OCI-LY1 (cell line): Measurements from ENCODE around the gene SORCS3.

ENCODE experiments used
- H2AFZ ChIP-seq: fragments of 200-600 bp; sonication (generic), shearing (Covaris generic); 2 replicates; pipeline ENCODE4 v1.6.0; 2014; ENCODE audit warnings: antibody characterized with exemption, mild to moderate bottlenecking, low read length
- H3F3A ChIP-seq: fragments of 200-600 bp; sonication (generic), shearing (Covaris generic); 2 replicates; pipeline ENCODE4 v1.6.0; 2014; ENCODE audit warnings: mild to moderate bottlenecking, antibody characterized with exemption, low read length, moderate library complexity; ENCODE audit not compliant: insufficient read depth
- H3K27ac ChIP-seq: fragments of 200-600 bp; sonication (generic); 2 replicates; pipeline ENCODE4 v1.5.1; 2014; ENCODE audit warnings: low read length, mixed run types, mild to moderate bottlenecking, low read depth; ENCODE audit not compliant: poor library complexity, severe bottlenecking
- H3K27me3 ChIP-seq: fragments of 200-600 bp; sonication (generic); 2 replicates; pipeline ENCODE4 v1.6.0; 2014; ENCODE audit warnings: antibody characterized with exemption, mild to moderate bottlenecking, low read length, moderate library complexity; ENCODE audit not compliant: insufficient read depth
- H3K36me3 ChIP-seq: fragments of 200-600 bp; sonication (generic); 2 replicates; pipeline ENCODE4 v1.6.1; 2014; ENCODE audit warnings: mild to moderate bottlenecking, antibody characterized with exemption, low read length, moderate library complexity, mixed read lengths; ENCODE audit not compliant: insufficient read depth
- H3K4me1 ChIP-seq: fragments of 200-600 bp; sonication (generic); 2 replicates; pipeline ENCODE4 v1.5.1; 2014; ENCODE audit warnings: mild to moderate bottlenecking, low read length, moderate library complexity; ENCODE audit not compliant: insufficient read depth, severe bottlenecking
- H3K4me2 ChIP-seq: fragments of 200-600 bp; sonication (generic), shearing (Covaris generic); 2 replicates; pipeline ENCODE4 v1.6.1; 2014; ENCODE audit warnings: low read length
- H3K4me3 ChIP-seq: fragments of 200-600 bp; sonication (generic); 2 replicates; pipeline ENCODE4 v1.5.1; 2014; ENCODE audit warnings: low read length, low read depth, mild to moderate bottlenecking, mixed read lengths; ENCODE audit not compliant: poor library complexity, severe bottlenecking
- H3K79me2 ChIP-seq: fragments of 200-600 bp; shearing (Covaris generic); 2 replicates; pipeline ENCODE4 v1.6.1; 2016; ENCODE audit warnings: mixed run types, low read length, mixed read lengths; ENCODE audit not compliant: insufficient read depth
- H3K9ac ChIP-seq: fragments of 200-600 bp; sonication (generic), shearing (Covaris generic); 2 replicates; pipeline ENCODE4 v1.6.1; 2014; ENCODE audit warnings: mild to moderate bottlenecking, low read length, mixed read lengths
- H3K9me2 ChIP-seq: fragments of 200-600 bp; sonication (generic), shearing (Covaris generic); 2 replicates; pipeline ENCODE4 v1.6.1; 2014; ENCODE audit warnings: low read depth, mild to moderate bottlenecking, low read length, mixed read lengths
- H3K9me3 ChIP-seq: fragments of 200-600 bp; shearing (Covaris generic); 2 replicates; pipeline ENCODE4 v1.6.1; 2014; ENCODE audit warnings: low read length, mixed read lengths
- H4K20me1 ChIP-seq: fragments of 200-600 bp; sonication (generic), shearing (Covaris generic); 2 replicates; pipeline ENCODE4 v1.6.0; 2016; ENCODE audit warnings: mild to moderate bottlenecking, low read length; ENCODE audit not compliant: insufficient read depth
- CTCF ChIP-seq: fragments of 200-600 bp; sonication (generic), shearing (Covaris generic); IDR thresholded peaks from 2 replicates; pipeline ENCODE4 v1.5.1; 2017; ENCODE audit warnings: mild to moderate bottlenecking, antibody characterized with exemption, low read length, moderate library complexity, mixed read lengths
- EZH2 ChIP-seq: fragments of 200-600 bp; sonication (generic), shearing (Covaris generic); IDR thresholded peaks from 2 replicates; pipeline ENCODE4 v1.8.0; 2017; ENCODE audit warnings: borderline replicate concordance, mixed run types, mild to moderate bottlenecking, antibody characterized with exemption, low read length, moderate library complexity, mixed read lengths

Gene SORCS3

GRCh38 chr10:105094048-105094447 lies 453.0 kb downstream of the SORCS3 start:
- no peak overlapping the region for H2AFZ ChIP-seq
- no peaks in the 10 kb centered on the region for H3K36me3 ChIP-seq
- no peaks in the 10 kb centered on the region for H3K27me3 ChIP-seq
- no peaks in the 10 kb centered on the region for H4K20me1 ChIP-seq
- H3K4me1 ChIP-seq: no peaks in the 10 kb centered on the region
- H3K4me2 ChIP-seq: no peak overlapping the region
- no peak overlapping the region for H3K9ac ChIP-seq
- no peaks in the 10 kb centered on the region for H3K79me2 ChIP-seq
- H3K9me3 ChIP-seq: no peaks in the 10 kb centered on the region
- no peaks in the 10 kb centered on the region for H3F3A ChIP-seq
- no peaks in the 10 kb centered on the region for H3K9me2 ChIP-seq
- H3K27ac ChIP-seq: no peak overlapping the region
- no peak for TF ChIP-seq CTCF
- no peak for TF ChIP-seq EZH2
- H3K4me3 ChIP-seq: no peak overlapping the region

GRCh38 chr10:105096316-105096715 lies 455.2 kb downstream of the SORCS3 start:
- no peak overlapping the region for H3K9ac ChIP-seq
- no peak for TF ChIP-seq EZH2
- TF ChIP-seq CTCF: no peak
- H3K27ac ChIP-seq: no peak overlapping the region
- no peaks in the 10 kb centered on the region for H3K36me3 ChIP-seq
- H3K4me1 ChIP-seq: no peaks in the 10 kb centered on the region
- no peaks in the 10 kb centered on the region for H3K9me2 ChIP-seq
- H2AFZ ChIP-seq: no peak overlapping the region
- no peak overlapping the region for H3K4me3 ChIP-seq
- H3K27me3 ChIP-seq: no peaks in the 10 kb centered on the region
- no peaks in the 10 kb centered on the region for H3F3A ChIP-seq
- H4K20me1 ChIP-seq: no peaks in the 10 kb centered on the region
- no peaks in the 10 kb centered on the region for H3K9me3 ChIP-seq
- H3K4me2 ChIP-seq: no peak overlapping the region
- H3K79me2 ChIP-seq: no peaks in the 10 kb centered on the region

- Histone ChIP-seq H3K9me2 (no peaks in the 10 kb centered on the region), H4K20me1 (no peaks in the 10 kb centered on the region), H3K36me3 (no peaks in the 10 kb centered on the region), H3F3A (no peaks in the 10 kb centered on the region), H3K4me1 (no peaks in the 10 kb centered on the region), H3K27me3 (no peaks in the 10 kb centered on the region), H3K9ac (no peak overlapping the region), H3K79me2 (no peaks in the 10 kb centered on the region), H2AFZ (no peak overlapping the region), H3K9me3 (no peaks in the 10 kb centered on the region), H3K4me3 (no peak overlapping the region), H3K27ac (no peak overlapping the region), H3K4me2 (no peak overlapping the region)
- TF ChIP-seq EZH2 (no peak), CTCF (no peak)
Measured at GRCh38 chr10:105102977-105103376, 461.9 kb downstream of the SORCS3 start.
